CD14-positive monocyte (primary cell): ENCODE data around the gene AMPH. TPM values are rescaled to one million over a fixed set of nuclear protein-coding genes. Genes with fewer than 3 reads are reported as not detected.

ENCODE experiments used
- DNase-seq, 3 donors: peaks; one replicate each; pipeline ENCODE4 v3.0.0-alpha.2; 2011 to 2022
- H2AFZ ChIP-seq: 2 replicates; pipeline ENCODE4 v1.6.0; 2012; ENCODE audit warnings: mild to moderate bottlenecking, low read depth, low read length, inconsistent platforms; ENCODE audit not compliant: insufficient read depth, poor library complexity, severe bottlenecking
- H3K27ac ChIP-seq, 2 donors: 1 replicate in 1 of 2; 2 replicates in 1 of 2; pipeline ENCODE4 v1.5.1; 2012 to 2013; ENCODE audit warnings: low read length in 2 of 2, control low read depth in 1 of 2, inconsistent platforms in 1 of 2, low read depth in 1 of 2, mild to moderate bottlenecking in 1 of 2
- H3K27me3 ChIP-seq, 2 donors: one replicate each; pipeline versions ENCODE4 v1.6.0 to v1.6.1; 2011 to 2013; ENCODE audit warnings: low read length in 2 of 2; ENCODE audit not compliant: control insufficient read depth in 2 of 2, insufficient read depth in 2 of 2
- H3K36me3 ChIP-seq, 2 donors: replicated peaks in 1 of 2; 1 replicate in 1 of 2; 2 replicates in 1 of 2; pipeline versions ENCODE4 v1.5.1 to v1.6.1; 2012 to 2013; ENCODE audit warnings: low read length in 2 of 2, control low read depth in 1 of 2, inconsistent platforms in 1 of 2, mild to moderate bottlenecking in 1 of 2; ENCODE audit not compliant: insufficient read depth in 2 of 2, control insufficient read depth in 1 of 2
- H3K4me1 ChIP-seq, 2 donors: 1 replicate in 1 of 2; 2 replicates in 1 of 2; pipeline versions ENCODE4 v1.5.1 to v1.6.1; 2012 to 2013; ENCODE audit warnings: low read length in 2 of 2, control low read depth in 1 of 2, inconsistent platforms in 1 of 2, mild to moderate bottlenecking in 1 of 2, moderate library complexity in 1 of 2; ENCODE audit not compliant: insufficient read depth in 2 of 2, control insufficient read depth in 1 of 2
- H3K4me2 ChIP-seq: replicated peaks from 2 replicates; pipeline ENCODE3; 2012; ENCODE audit warnings: low read length, moderate library complexity, mild to moderate bottlenecking; ENCODE audit not compliant: poor library complexity, severe bottlenecking; ENCODE audit errors: extremely low read depth
- H3K4me3 ChIP-seq, 3 experiments: fragments of 200-600 bp in 1 of 3; sonication (generic) in 1 of 3; replicated peaks in 1 of 3; 1 replicate in 2 of 3; 2 replicates in 1 of 3; pipeline ENCODE4 v1.5.1; 2011 to 2013; ENCODE audit warnings: low read length in 3 of 3, mild to moderate bottlenecking in 3 of 3, control low read depth in 2 of 3, low read depth in 2 of 3, inconsistent platforms in 1 of 3, moderate library complexity in 1 of 3
- H3K79me2 ChIP-seq: 2 replicates; pipeline ENCODE4 v1.6.0; 2012; ENCODE audit warnings: mild to moderate bottlenecking, control low read depth, inconsistent platforms, low read length, moderate library complexity; ENCODE audit not compliant: insufficient read depth
- H3K9ac ChIP-seq: 2 replicates; pipeline ENCODE4 v1.6.0; 2017; ENCODE audit warnings: low read length, mild to moderate bottlenecking; ENCODE audit not compliant: insufficient read depth, poor library complexity, severe bottlenecking
- H3K9me3 ChIP-seq, 2 donors: replicated peaks in 1 of 2; 1 replicate in 1 of 2; 2 replicates in 1 of 2; pipeline versions ENCODE4 v1.5.1 to v1.6.1; 2012 to 2013; ENCODE audit warnings: low read length in 2 of 2, control low read depth in 1 of 2; ENCODE audit not compliant: control insufficient read depth in 1 of 2, insufficient read depth in 1 of 2
- H4K20me1 ChIP-seq: 2 replicates; pipeline ENCODE4 v1.6.0; 2012; ENCODE audit warnings: mild to moderate bottlenecking, low read length, control low read depth, moderate library complexity; ENCODE audit not compliant: insufficient read depth
- H3K27ac Mint-ChIP-seq, 7 donors: one replicate each; pipeline ENCODE4 v1.8.0; 2020; ENCODE audit warnings: mild to moderate bottlenecking in 7 of 7, mixed read lengths in 7 of 7, moderate library complexity in 6 of 7, inconsistent platforms in 2 of 7
- H3K27me3 Mint-ChIP-seq, 3 donors: one replicate each; pipeline ENCODE4 v1.8.0; 2021 to 2022; ENCODE audit warnings: low read depth in 3 of 3, mild to moderate bottlenecking in 3 of 3, mixed read lengths in 3 of 3, moderate library complexity in 3 of 3, inconsistent platforms in 1 of 3
- H3K36me3 Mint-ChIP-seq, 2 donors: one replicate each; pipeline ENCODE4 v1.8.0; 2020; ENCODE audit warnings: mixed read lengths in 2 of 2, inconsistent platforms in 1 of 2, mild to moderate bottlenecking in 1 of 2
- H3K4me1 Mint-ChIP-seq: one replicate; pipeline ENCODE4 v1.8.0; 2020; ENCODE audit warnings: mild to moderate bottlenecking, mixed read lengths
- H3K4me3 Mint-ChIP-seq, 2 donors: one replicate each; pipeline ENCODE4 v1.8.0; 2020; ENCODE audit warnings: mild to moderate bottlenecking in 2 of 2, mixed read lengths in 2 of 2, moderate library complexity in 1 of 2
- H3K9me3 Mint-ChIP-seq, 7 donors: one replicate each; pipeline ENCODE4 v1.8.0; 2020 to 2022; ENCODE audit warnings: mixed read lengths in 7 of 7, mild to moderate bottlenecking in 6 of 7, moderate library complexity in 6 of 7, inconsistent platforms in 2 of 7
- CTCF ChIP-seq: fragments of 200-600 bp; IDR thresholded peaks from one replicate; pipeline ENCODE4 v1.8.0; 2022; ENCODE audit warnings: antibody characterized with exemption, mild to moderate bottlenecking
- WGBS: methylation state at CpG from one replicate; pipeline ENCODE4 v1.1.5; 2013; ENCODE audit warnings: missing lambda C conversion rate; ENCODE audit not compliant: insufficient coverage; 5-methylcytosine and 5-hydroxymethylcytosine counted together
- intact Hi-C, 2 donors: fragments of 100-400 bp; cut with micrococcal nuclease; formaldehyde crosslinking; loops; one replicate each; pipeline versions ENCODE4 v1.15.0 to v1.15.1; 2023
- polyA plus RNA-seq, 3 donors: library from polyadenylated mRNA; depleted of rRNA in 1 of 3; unstranded in 2 of 3; stranded (reverse) in 1 of 3; fragments of 300-500 nt in 2 of 3; fragments of >200 nt in 1 of 3; fragmentation: Illumina TruSeq in 2 of 3; gene quantifications; 1 replicate in 2 of 3; 2 replicates in 1 of 3; pipeline ENCODE4 v1.2.3, GENCODE V29; 2012 to 2021

AMPH gene
- polyA plus RNA-seq, 3 donors, result 0.61 to 0.96 (median 0.67) TPM

GRCh38 chr7:38373155-38373554 is 258.0 kb downstream of the AMPH start:
- peak overlapping the region in 2 of 7 donors; percentile 35 to 49 for H3K27ac Mint-ChIP-seq
- peak overlapping the region in 1 of 2 donors; percentile 19 for H3K27ac ChIP-seq
- no peaks in the 10 kb centered on the region for H3K9me3 Mint-ChIP-seq
- peaks cover 19 to 29% of the 10 kb centered on the region in 2 donors for H3K36me3 Mint-ChIP-seq
- H3K4me3 ChIP-seq, result no peak overlapping the region
- peaks cover 14 to 26% of the 10 kb centered on the region in 2 donors for H3K36me3 ChIP-seq
- H3K4me1 ChIP-seq, result peaks cover 21 to 22% of the 10 kb centered on the region in 2 donors
- no peak overlapping the region for H2AFZ ChIP-seq
- no peak overlapping the region for H3K4me3 Mint-ChIP-seq
- H3K4me1 Mint-ChIP-seq, result peaks cover 20% of the 10 kb centered on the region
- no peaks in the 10 kb centered on the region for H3K27me3 Mint-ChIP-seq
- peaks cover 15% of the 10 kb centered on the region for H3K79me2 ChIP-seq
- H3K9ac ChIP-seq, result no peak overlapping the region
- intact Hi-C loops, result loop anchor here in 1 of 2 donors (5.0 to 10.0 kb wide), 2 partner anchors 158 to 266 kb away; no protein-coding TSS in a partner anchor
- no peaks in the 10 kb centered on the region for H3K27me3 ChIP-seq
- no peak for DNase-seq
- no peaks in the 10 kb centered on the region for H4K20me1 ChIP-seq
- no peaks in the 10 kb centered on the region for H3K9me3 ChIP-seq
- 70% methylated on average over 6 of the region's 8 CpGs for WGBS
- H3K4me2 ChIP-seq, result no peak overlapping the region
- TF ChIP-seq CTCF, result no peak

GRCh38 chr7:38372290-38372689 is 258.9 kb downstream of the AMPH start:
- H3K9me3 ChIP-seq, result no peaks in the 10 kb centered on the region
- Mint-ChIP-seq H3K27ac (peak overlapping the region in 4 of 7 donors; percentile 8 to 84 (median 64)), H3K27me3 (no peaks in the 10 kb centered on the region), H3K9me3 (no peaks in the 10 kb centered on the region), H3K36me3 (peaks cover 17 to 26% of the 10 kb centered on the region in 2 donors), H3K4me3 (no peak overlapping the region), H3K4me1 (peaks cover 29% of the 10 kb centered on the region)
- no peak for TF ChIP-seq CTCF
- no peak overlapping the region for H3K4me2 ChIP-seq
- H3K79me2 ChIP-seq, result peaks cover 15% of the 10 kb centered on the region
- H3K36me3 ChIP-seq, result peaks cover 14 to 24% of the 10 kb centered on the region in 2 donors
- H3K9ac ChIP-seq, result no peak overlapping the region
- no peaks in the 10 kb centered on the region for H3K27me3 ChIP-seq
- 100% methylated on average over 5 of the region's 7 CpGs for WGBS
- intact Hi-C loops, result loop anchor here in 1 of 2 donors (5.0 to 10.0 kb wide), 2 partner anchors 157 to 265 kb away; no protein-coding TSS in a partner anchor
- no peaks in the 10 kb centered on the region for H4K20me1 ChIP-seq
- H2AFZ ChIP-seq, result no peak overlapping the region
- H3K4me1 ChIP-seq, result peaks cover 30% of the 10 kb centered on the region in 2 donors
- H3K4me3 ChIP-seq, result no peak overlapping the region
- DNase-seq, result no peak
- H3K27ac ChIP-seq, result no peak overlapping the region
